Brain microvascular endothelial cell (primary cell): Measurements from ENCODE around the gene SIDT2.
A peak's percentile ranks its signal among the peaks of the same experiment; 100 is the strongest.

Experiments
- DNase-seq: peaks from one replicate; pipeline ENCODE4 v3.0.0-alpha.2; 2020
- H3K27ac ChIP-seq: fragments of 250-450 bp; sonication (Bioruptor Pico); 2 replicates; pipeline ENCODE4 v1.5.1; 2020; ENCODE audit warnings: mild to moderate bottlenecking, moderate library complexity
- H3K27me3 ChIP-seq: fragments of 250-450 bp; sonication (Bioruptor Pico); replicated peaks from 2 replicates; pipeline ENCODE4 v1.5.1; 2020; ENCODE audit warnings: mild to moderate bottlenecking
- H3K36me3 ChIP-seq: fragments of 250-450 bp; sonication (Bioruptor Pico); replicated peaks from 2 replicates; pipeline ENCODE4 v1.5.1; 2020; ENCODE audit warnings: mild to moderate bottlenecking
- H3K4me3 ChIP-seq: 2 replicates; pipeline ENCODE4 v1.5.1; 2011; ENCODE audit warnings: low read depth, mild to moderate bottlenecking, control low read depth, low read length, moderate library complexity
- in situ Hi-C: cut with HindIII; loops from 2 replicates; pipeline ENCODE4 v1.10.0; 2017; ENCODE audit warnings: low sequenced_read_pairs, low pct_ligation_motif_present
- TF ChIP-seq, protein P1 (sequence below): IDR thresholded peaks from 2 replicates; pipeline ENCODE4 v1.5.1; 2011; ENCODE audit warnings: low read depth, mild to moderate bottlenecking, moderate library complexity, low read length, control low read depth, inconsistent platforms; ENCODE audit errors: missing control alignments

Gene SIDT2

GRCh38 chr11:117198613-117199012, 20.1 kb downstream of the SIDT2 start:
- no peaks in the 10 kb centered on the region for H3K27me3 ChIP-seq
- peak overlapping the region; percentile 69 for H3K4me3 ChIP-seq
- TF ChIP-seq, protein P1, sequence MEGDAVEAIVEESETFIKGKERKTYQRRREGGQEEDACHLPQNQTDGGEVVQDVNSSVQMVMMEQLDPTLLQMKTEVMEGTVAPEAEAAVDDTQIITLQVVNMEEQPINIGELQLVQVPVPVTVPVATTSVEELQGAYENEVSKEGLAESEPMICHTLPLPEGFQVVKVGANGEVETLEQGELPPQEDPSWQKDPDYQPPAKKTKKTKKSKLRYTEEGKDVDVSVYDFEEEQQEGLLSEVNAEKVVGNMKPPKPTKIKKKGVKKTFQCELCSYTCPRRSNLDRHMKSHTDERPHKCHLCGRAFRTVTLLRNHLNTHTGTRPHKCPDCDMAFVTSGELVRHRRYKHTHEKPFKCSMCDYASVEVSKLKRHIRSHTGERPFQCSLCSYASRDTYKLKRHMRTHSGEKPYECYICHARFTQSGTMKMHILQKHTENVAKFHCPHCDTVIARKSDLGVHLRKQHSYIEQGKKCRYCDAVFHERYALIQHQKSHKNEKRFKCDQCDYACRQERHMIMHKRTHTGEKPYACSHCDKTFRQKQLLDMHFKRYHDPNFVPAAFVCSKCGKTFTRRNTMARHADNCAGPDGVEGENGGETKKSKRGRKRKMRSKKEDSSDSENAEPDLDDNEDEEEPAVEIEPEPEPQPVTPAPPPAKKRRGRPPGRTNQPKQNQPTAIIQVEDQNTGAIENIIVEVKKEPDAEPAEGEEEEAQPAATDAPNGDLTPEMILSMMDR, result no peak
- DNase-seq, result no peak
- peaks cover 32% of the 10 kb centered on the region for H3K36me3 ChIP-seq
- peak overlapping the region; percentile 88 for H3K27ac ChIP-seq
- in situ Hi-C loops, result no loop called here

DNA sequence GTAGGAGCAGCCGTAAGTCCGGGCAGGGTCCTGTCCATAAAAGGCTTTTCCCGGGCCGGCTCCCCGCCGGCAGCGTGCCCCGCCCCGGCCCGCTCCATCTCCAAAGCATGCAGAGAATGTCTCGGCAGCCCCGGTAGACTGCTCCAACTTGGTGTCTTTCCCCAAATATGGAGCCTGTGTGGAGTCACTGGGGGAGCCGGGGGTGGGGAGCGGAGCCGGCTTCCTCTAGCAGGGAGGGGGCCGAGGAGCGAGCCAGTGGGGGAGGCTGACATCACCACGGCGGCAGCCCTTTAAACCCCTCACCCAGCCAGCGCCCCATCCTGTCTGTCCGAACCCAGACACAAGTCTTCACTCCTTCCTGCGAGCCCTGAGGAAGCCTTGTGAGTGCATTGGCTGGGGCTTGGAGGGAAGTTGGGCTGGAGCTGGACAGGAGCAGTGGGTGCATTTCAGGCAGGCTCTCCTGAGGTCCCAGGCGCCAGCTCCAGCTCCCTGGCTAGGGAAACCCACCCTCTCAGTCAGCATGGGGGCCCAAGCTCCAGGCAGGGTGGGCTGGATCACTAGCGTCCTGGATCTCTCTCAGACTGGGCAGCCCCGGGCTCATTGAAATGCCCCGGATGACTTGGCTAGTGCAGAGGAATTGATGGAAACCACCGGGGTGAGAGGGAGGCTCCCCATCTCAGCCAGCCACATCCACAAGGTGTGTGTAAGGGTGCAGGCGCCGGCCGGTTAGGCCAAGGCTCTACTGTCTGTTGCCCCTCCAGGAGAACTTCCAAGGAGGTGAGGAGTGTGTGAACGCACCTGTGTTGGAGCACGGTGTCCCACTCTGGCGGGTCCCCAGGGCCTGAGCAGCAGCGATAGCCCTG, 20.7 kb downstream of the SIDT2 start, which contains the start of gene TAGLN:
TAGLN (plus strand) TSS at position 318 of the 863 bp plus-strand sequence. CDS start 3,644 bp downstream, outside the sequence.
- no peaks in the 10 kb centered on the region for H3K27me3 ChIP-seq
- in situ Hi-C loops, result no loop called here
- DNase-seq, result peak; percentile 97
- H3K36me3 ChIP-seq, result peaks cover 38% of the 10 kb centered on the region
- H3K4me3 ChIP-seq, result peak within 1 kb of the TSS; percentile 69
- TF ChIP-seq, protein P1, result no peak
- H3K27ac ChIP-seq, result peak within 1 kb of the TSS; percentile 88

GRCh38 chr11:117199916-117200812, 21.6 kb downstream of the SIDT2 start:
- H3K27me3 ChIP-seq, result no peaks in the 10 kb centered on the region
- in situ Hi-C loops, result no loop called here
- no peak for DNase-seq
- peaks cover 45% of the 10 kb centered on the region for H3K36me3 ChIP-seq
- peak overlapping the region; percentile 69 for H3K4me3 ChIP-seq
- TF ChIP-seq, protein P1, result no peak
- H3K27ac ChIP-seq, result peak overlapping the region; percentile 88

DNA sequence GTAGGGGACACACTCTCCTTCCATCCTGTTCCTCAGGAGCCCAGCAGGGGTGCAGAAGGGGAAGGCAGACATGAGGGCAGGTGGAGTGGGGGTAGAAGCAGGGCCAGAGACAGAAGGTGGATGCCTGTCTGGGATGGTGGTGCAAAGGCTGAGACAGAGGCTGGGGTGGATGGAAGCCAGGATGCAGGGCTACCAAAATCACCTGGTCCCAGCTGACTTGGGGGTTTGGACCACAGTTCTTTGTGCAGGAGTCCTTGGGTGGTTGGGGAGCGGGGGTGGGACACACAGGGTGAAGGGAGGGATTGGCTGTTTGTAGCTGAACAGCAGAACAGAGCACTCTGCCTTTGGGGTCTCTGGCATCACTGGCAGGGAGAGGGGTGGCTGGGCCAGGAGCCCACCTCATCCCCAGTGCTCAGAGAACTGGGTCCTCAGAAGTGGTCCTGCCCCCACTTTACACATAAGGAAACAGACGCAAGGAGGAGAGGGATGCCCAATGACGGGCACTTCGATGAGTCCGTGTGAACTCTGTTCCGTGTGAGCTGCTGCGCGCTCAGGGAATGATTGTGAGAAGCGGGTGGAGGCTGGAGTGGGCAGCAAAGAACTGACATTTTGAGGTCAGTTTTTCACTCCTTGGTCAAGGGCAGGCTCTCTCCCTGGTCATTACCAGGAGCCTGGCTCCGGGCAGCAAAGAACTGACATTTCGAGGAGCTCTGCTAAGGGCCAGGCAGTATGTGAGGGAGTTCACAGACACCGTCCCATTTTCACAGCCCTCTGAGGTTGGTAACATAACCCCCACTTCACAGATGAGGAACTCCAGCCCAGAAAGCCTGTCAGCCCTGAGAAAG, 22.5 kb downstream of the SIDT2 start:
- Histone ChIP-seq H3K27me3 (no peaks in the 10 kb centered on the region), H3K27ac (peak overlapping the region; percentile 26), H3K4me3 (peak overlapping the region; percentile 69), H3K36me3 (peaks cover 45% of the 10 kb centered on the region)
- in situ Hi-C loops, result no loop called here
- TF ChIP-seq, protein P1, result peak; percentile 23
- DNase-seq, result no peak

- TF ChIP-seq, protein P1, result no peak
- H3K36me3 ChIP-seq, result peaks cover 45% of the 10 kb centered on the region
- no peak for DNase-seq
- no peaks in the 10 kb centered on the region for H3K27me3 ChIP-seq
- in situ Hi-C loops, result no loop called here
- H3K4me3 ChIP-seq, result peak overlapping the region; percentile 69
- H3K27ac ChIP-seq, result peak overlapping the region; percentile 26
Measured at GRCh38 chr11:117201658-117202305, 23.2 kb downstream of the SIDT2 start.
